ENCODE data around the gene HOPX.
"Not testable (repeated sequence)": the region's sequence is repeated elsewhere in the genome, so short reads cannot be mapped to it uniquely, and the experiment has no call there.

HOPX gene

GRCh38 chr4:56688094-56688647 lies 7.1 kb upstream of the HOPX start:
- no peak for DNase-seq (ENCODE audit: low read depth in 2 of 2)

GRCh38 chr4:56686537-56687231 lies 5.6 kb upstream of the HOPX start:
- DNase-seq (ENCODE audit: low read depth in 2 of 2) = no peak

- peak; percentile 43 to 50 for DNase-seq (ENCODE audit: low read depth in 2 of 2)
Measured at GRCh38 chr4:56684320-56685050, 3.4 kb upstream of the HOPX start.

- no peak for DNase-seq (ENCODE audit: low read depth in 2 of 2)
Measured at GRCh38 chr4:56683455-56683854, 2.4 kb upstream of the HOPX start.

- DNase-seq (ENCODE audit: low read depth in 2 of 2) = no peak
Measured at GRCh38 chr4:56681853-56682525, 893 bp upstream of the HOPX start.

GRCh38 chr4:56680266-56680665 lies 830 bp downstream of the HOPX start:
- no peak for DNase-seq (ENCODE audit: low read depth in 2 of 2)

- DNase-seq (ENCODE audit: low read depth in 2 of 2) = no peak
Measured at GRCh38 chr4:56677711-56678110, 3.4 kb downstream of the HOPX start.

- no peak for DNase-seq (ENCODE audit: low read depth in 2 of 2)
Measured at GRCh38 chr4:56674984-56675383, 6.1 kb downstream of the HOPX start.

- no peak for DNase-seq (ENCODE audit: low read depth in 2 of 2)
Measured at GRCh38 chr4:56671860-56672259, 9.2 kb downstream of the HOPX start.

GRCh38 chr4:56671373-56671772 lies 9.7 kb downstream of the HOPX start:
- no peak for DNase-seq (ENCODE audit: low read depth in 2 of 2)

- DNase-seq (ENCODE audit: low read depth in 2 of 2) = no peak
Measured at GRCh38 chr4:56668267-56668666, 12.8 kb downstream of the HOPX start.

- not testable (repeated sequence) for DNase-seq (ENCODE audit: low read depth in 2 of 2)
Measured at GRCh38 chr4:56667396-56667795, 13.7 kb downstream of the HOPX start.

- no peak for DNase-seq (ENCODE audit: low read depth in 2 of 2)
Measured at GRCh38 chr4:56666279-56666678, 14.8 kb downstream of the HOPX start.

- no peak for DNase-seq (ENCODE audit: low read depth in 2 of 2)
Measured at GRCh38 chr4:56665781-56666180, 15.3 kb downstream of the HOPX start.

- DNase-seq (ENCODE audit: low read depth in 2 of 2) = no peak
Measured at GRCh38 chr4:56662782-56663468, 18.2 kb downstream of the HOPX start.

GRCh38 chr4:56659946-56660345 lies 21.1 kb downstream of the HOPX start:
- no peak for DNase-seq (ENCODE audit: low read depth in 2 of 2)

- peak; percentile 17 to 39 for DNase-seq (ENCODE audit: low read depth in 2 of 2)
Measured at GRCh38 chr4:56658528-56658927, 22.6 kb downstream of the HOPX start.

- no peak for DNase-seq (ENCODE audit: low read depth in 2 of 2)
Measured at GRCh38 chr4:56657818-56658217, 23.3 kb downstream of the HOPX start.

- no peak for DNase-seq (ENCODE audit: low read depth in 2 of 2)
Measured at GRCh38 chr4:56657128-56657527, 24.0 kb downstream of the HOPX start.

- DNase-seq (ENCODE audit: low read depth in 2 of 2) = no peak
Measured at GRCh38 chr4:56656346-56656643, 24.8 kb downstream of the HOPX start.

- no peak for DNase-seq (ENCODE audit: low read depth in 2 of 2)
Measured at GRCh38 chr4:56655627-56656345, 25.3 kb downstream of the HOPX start.

All from fibroblast of skin of left biceps (primary cell).